ENCODE data around the gene NAP1L4. TPM values are rescaled to one million over a fixed set of nuclear protein-coding genes. Genes with fewer than 3 reads are reported as not detected.

NAP1L4 gene
- total and polyA plus RNA-seq, 2 donors (not counting 1 experiment from before 2014, with no cell fraction given), result 62.1 to 133 TPM

DNA sequence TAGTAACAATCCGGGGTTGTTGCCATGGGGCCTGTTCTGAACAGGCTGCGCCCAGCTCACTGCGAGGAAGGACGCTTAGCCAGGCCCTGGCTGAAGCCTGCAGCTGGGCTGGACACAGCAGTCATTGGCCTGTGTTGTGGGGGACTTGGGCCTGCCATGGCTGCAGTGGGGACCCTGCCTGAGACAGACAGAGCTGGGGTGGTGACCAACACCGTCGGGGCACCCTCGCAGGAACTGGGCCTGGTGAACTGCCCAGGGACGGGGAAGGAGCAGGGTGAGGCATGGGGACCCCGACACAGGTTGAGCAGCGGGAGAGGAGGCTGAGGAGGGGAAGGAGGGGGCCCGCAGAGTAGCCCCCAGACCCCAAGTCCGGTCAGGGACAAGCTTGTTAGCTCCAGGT is 71.8 kb downstream of the NAP1L4 start:
- H3K9ac ChIP-seq (ENCODE audit: low read length), result no peak overlapping the region
- ChIA-PET POLR2A (no interaction called here), CTCF (no interaction called here)

DNA sequence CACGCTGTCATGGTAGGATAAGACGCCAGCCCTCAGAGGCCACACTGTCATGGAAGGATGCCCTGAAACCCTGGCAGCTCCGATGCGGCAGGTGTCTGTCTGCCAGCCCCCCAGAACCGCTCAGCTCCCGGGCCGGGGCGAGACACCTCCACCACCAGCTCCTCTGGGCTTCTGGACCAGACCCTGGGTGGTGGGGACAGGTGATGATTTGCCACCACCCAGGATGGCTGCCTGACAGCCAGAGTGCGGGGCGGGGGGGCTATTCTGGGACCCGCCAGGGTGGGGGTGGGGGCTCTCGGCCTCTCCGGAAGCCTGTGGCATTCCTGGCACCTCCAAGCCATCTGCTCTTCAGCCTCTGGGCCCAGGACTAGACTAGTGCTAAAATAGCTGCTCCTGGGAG is 72.3 kb downstream of the NAP1L4 start:
- no peak overlapping the region for H3K4me3 ChIP-seq (ENCODE audit: control extremely low read depth in 1 of 5, extremely low read depth in 1 of 5, insufficient read depth in 1 of 5, low read depth in 2 of 5, low read length in 4 of 5)
- no peaks in the 10 kb centered on the region for H3K4me1 ChIP-seq (ENCODE audit: control insufficient read depth in 2 of 2, insufficient read depth in 2 of 2, low read length in 2 of 2)
- WGBS (ENCODE audit: insufficient coverage), result 90% methylated on average over 5 of the region's 13 CpGs
- ChIA-PET POLR2A (no interaction called here), CTCF (no interaction called here)
- Mint-ChIP-seq H3K4me1 (no peaks in the 10 kb centered on the region), H3K27me3 (no peaks in the 10 kb centered on the region), H3K27ac (no peak overlapping the region), H3K9me3 (ENCODE audit: insufficient read depth) (no peaks in the 10 kb centered on the region), H3K4me3 (no peak overlapping the region)
- H3K9ac ChIP-seq (ENCODE audit: low read length), result no peak overlapping the region
- no peaks in the 10 kb centered on the region for H3K79me2 ChIP-seq (ENCODE audit: control insufficient read depth, insufficient read depth, low read length)
- ATAC-seq (ENCODE audit: low read depth), result no peak
- H3K27me3 ChIP-seq (replicated peaks in 1 of 4; ENCODE audit: control extremely low read depth in 1 of 4, control insufficient read depth in 3 of 4, insufficient read depth in 4 of 4, low read length in 3 of 4), result no peaks in the 10 kb centered on the region
- H2AFZ ChIP-seq (ENCODE audit: insufficient read depth, low read depth, low read length, poor library complexity, severe bottlenecking), result no peak overlapping the region
- no peak overlapping the region for H3K4me2 ChIP-seq (replicated peaks; ENCODE audit: low read depth, low read length, poor library complexity, severe bottlenecking)
- H3K36me3 ChIP-seq (replicated peaks in 1 of 2; ENCODE audit: control extremely low read depth in 1 of 2, control insufficient read depth in 1 of 2, extremely low read depth in 1 of 2, insufficient read depth in 2 of 2, low read length in 1 of 2), result no peaks in the 10 kb centered on the region
- H4K20me1 ChIP-seq (ENCODE audit: control insufficient read depth, insufficient read depth, low read length, poor library complexity, severe bottlenecking), result no peaks in the 10 kb centered on the region
- H3K27ac ChIP-seq (ENCODE audit: low read length in 2 of 2), result no peak overlapping the region
- intact Hi-C loops (cut with micrococcal nuclease), result no loop called here
- no peak for DNase-seq
- TF ChIP-seq, protein P1, sequence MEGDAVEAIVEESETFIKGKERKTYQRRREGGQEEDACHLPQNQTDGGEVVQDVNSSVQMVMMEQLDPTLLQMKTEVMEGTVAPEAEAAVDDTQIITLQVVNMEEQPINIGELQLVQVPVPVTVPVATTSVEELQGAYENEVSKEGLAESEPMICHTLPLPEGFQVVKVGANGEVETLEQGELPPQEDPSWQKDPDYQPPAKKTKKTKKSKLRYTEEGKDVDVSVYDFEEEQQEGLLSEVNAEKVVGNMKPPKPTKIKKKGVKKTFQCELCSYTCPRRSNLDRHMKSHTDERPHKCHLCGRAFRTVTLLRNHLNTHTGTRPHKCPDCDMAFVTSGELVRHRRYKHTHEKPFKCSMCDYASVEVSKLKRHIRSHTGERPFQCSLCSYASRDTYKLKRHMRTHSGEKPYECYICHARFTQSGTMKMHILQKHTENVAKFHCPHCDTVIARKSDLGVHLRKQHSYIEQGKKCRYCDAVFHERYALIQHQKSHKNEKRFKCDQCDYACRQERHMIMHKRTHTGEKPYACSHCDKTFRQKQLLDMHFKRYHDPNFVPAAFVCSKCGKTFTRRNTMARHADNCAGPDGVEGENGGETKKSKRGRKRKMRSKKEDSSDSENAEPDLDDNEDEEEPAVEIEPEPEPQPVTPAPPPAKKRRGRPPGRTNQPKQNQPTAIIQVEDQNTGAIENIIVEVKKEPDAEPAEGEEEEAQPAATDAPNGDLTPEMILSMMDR (IDR thresholded peaks at IDR 0.05), result no peak
- TF ChIP-seq EZH2 (IDR thresholded peaks at IDR 0.05; ENCODE audit: borderline replicate concordance, insufficient read depth, low read depth, low read length, poor library complexity, severe bottlenecking), result no peak
- no peaks in the 10 kb centered on the region for H3K9me3 ChIP-seq (ENCODE audit: control extremely low read depth in 1 of 3, control insufficient read depth in 2 of 3, insufficient read depth in 1 of 3, low read length in 2 of 3)

More for the DNA sequence above, 71.8 kb downstream of the NAP1L4 start:
- intact Hi-C loops (cut with micrococcal nuclease), result no loop called here
- no peaks in the 10 kb centered on the region for H3K9me3 Mint-ChIP-seq (ENCODE audit: insufficient read depth)
- Histone ChIP-seq H3K4me1 (ENCODE audit: control insufficient read depth in 2 of 2, insufficient read depth in 2 of 2, low read length in 2 of 2) (no peaks in the 10 kb centered on the region), H3K36me3 (replicated peaks in 1 of 2; ENCODE audit: control extremely low read depth in 1 of 2, control insufficient read depth in 1 of 2, extremely low read depth in 1 of 2, insufficient read depth in 2 of 2, low read length in 1 of 2) (no peaks in the 10 kb centered on the region), H2AFZ (ENCODE audit: insufficient read depth, low read depth, low read length, poor library complexity, severe bottlenecking) (no peak overlapping the region), H3K9me3 (ENCODE audit: control extremely low read depth in 1 of 3, control insufficient read depth in 2 of 3, insufficient read depth in 1 of 3, low read length in 2 of 3) (no peaks in the 10 kb centered on the region), H3K27ac (ENCODE audit: low read length in 2 of 2) (no peak overlapping the region), H3K79me2 (ENCODE audit: control insufficient read depth, insufficient read depth, low read length) (no peaks in the 10 kb centered on the region), H3K4me3 (ENCODE audit: control extremely low read depth in 1 of 5, extremely low read depth in 1 of 5, insufficient read depth in 1 of 5, low read depth in 2 of 5, low read length in 4 of 5) (no peak overlapping the region), H4K20me1 (ENCODE audit: control insufficient read depth, insufficient read depth, low read length, poor library complexity, severe bottlenecking) (no peaks in the 10 kb centered on the region), H3K4me2 (replicated peaks; ENCODE audit: low read depth, low read length, poor library complexity, severe bottlenecking) (no peak overlapping the region), H3K27me3 (replicated peaks in 1 of 4; ENCODE audit: control extremely low read depth in 1 of 4, control insufficient read depth in 3 of 4, insufficient read depth in 4 of 4, low read length in 3 of 4) (no peaks in the 10 kb centered on the region)
- TF ChIP-seq, protein P1 (IDR thresholded peaks at IDR 0.05), result no peak
- TF ChIP-seq EZH2 (IDR thresholded peaks at IDR 0.05; ENCODE audit: borderline replicate concordance, insufficient read depth, low read depth, low read length, poor library complexity, severe bottlenecking), result no peak
- DNase-seq, result no peak
- H3K4me3 Mint-ChIP-seq, result no peak overlapping the region
- no peak overlapping the region for H3K27ac Mint-ChIP-seq
- over 99% methylated on average over 11 of the region's 12 CpGs for WGBS (ENCODE audit: insufficient coverage)
- H3K4me1 Mint-ChIP-seq, result no peaks in the 10 kb centered on the region
- H3K27me3 Mint-ChIP-seq, result no peaks in the 10 kb centered on the region
- no peak for ATAC-seq (ENCODE audit: low read depth)

Data from B cell (primary cell).